Measurements from ENCODE around the gene EFHD1. TPM values are rescaled to one million over a fixed set of nuclear protein-coding genes. Genes with fewer than 3 reads are reported as not detected.

The EFHD1 gene
- total RNA-seq, 4 donors from 2014 or later = 0.30 to 10.1 (median 2.3) TPM

DNA sequence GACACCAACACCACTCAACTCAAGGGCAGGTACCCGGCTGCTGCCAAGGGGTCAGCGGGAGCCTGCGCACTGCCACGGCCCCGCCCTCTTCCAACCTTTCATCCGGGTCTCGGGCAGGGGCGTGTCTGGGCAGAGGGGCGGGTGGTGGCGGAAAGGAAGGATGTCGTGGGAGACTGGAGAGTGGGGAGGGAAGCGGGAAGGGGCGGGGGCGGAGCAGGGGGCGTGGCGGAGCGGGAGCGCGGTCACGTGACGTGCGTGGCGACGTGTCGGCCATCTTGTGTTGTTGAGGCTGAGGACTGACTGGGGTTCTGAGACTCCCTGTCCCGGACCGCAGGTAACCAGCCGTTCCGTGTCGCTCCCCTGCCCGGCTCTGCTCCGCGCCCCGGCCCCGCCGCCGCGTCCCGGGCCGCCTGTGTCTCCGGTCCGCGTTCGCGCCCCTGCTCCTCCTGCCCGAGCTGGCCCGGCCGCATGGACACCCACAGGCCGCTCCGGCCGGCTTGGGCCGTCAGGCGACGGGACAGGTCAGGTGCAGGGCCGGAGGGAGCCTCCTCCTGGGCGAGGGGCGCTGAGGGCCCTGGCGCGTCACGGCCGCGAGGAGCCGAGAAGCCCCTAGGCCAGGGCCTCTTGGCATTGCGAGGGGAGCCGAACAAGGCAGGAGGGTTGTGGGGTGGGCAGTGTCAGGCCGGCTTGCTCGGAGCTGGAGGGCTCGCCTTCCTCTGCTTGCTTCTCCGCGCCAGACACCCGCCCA is 63.8 kb downstream of the EFHD1 start, which contains the start of gene GIGYF2:
Gene GIGYF2, plus strand, starts transcription at position 273 of the 748 bp plus-strand sequence. CDS start 37,867 bp downstream, outside the sequence.
- intact Hi-C loops (cut with DNase I) = no loop called here

DNA sequence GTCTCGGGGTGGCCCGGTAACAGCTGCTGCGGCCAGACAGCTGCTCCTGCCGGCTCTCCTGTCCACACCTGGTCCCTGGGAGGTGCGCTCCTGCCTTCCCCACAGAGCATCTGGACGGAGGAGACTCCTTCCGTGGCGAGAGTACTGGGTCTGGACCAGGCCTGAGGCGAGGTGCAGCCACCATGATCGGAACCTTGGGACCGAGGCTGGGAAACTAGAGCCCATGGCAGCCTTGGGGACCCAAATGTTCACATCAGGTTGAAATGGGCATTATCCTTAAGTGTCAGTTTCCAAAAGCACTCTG is 64.4 kb downstream of the EFHD1 start:
- Histone ChIP-seq H3K9me3 (no peaks in the 10 kb centered on the region), H3K27ac (peak overlapping the region; percentile 95 to 98 (median 95)), H3K4me1 (peaks cover 13 to 57% (median 26%) of the 10 kb centered on the region in 3 donors), H3K36me3 (peaks cover 0 to 14% (median 0%) of the 10 kb centered on the region in 3 donors), H3K27me3 (no peaks in the 10 kb centered on the region), H3K4me3 (peak overlapping the region; percentile 89 to 98 (median 98))
- intact Hi-C loops (cut with DNase I) = no loop called here
- 0% methylated on average over 7 of the region's 11 CpGs; no CpG with 5 or more reads in 1 of the 2 donors for WGBS, 2 donors
- TF ChIP-seq POLR2A (IDR thresholded peaks at IDR 0.05) = no peak
- TF ChIP-seq, protein P1, sequence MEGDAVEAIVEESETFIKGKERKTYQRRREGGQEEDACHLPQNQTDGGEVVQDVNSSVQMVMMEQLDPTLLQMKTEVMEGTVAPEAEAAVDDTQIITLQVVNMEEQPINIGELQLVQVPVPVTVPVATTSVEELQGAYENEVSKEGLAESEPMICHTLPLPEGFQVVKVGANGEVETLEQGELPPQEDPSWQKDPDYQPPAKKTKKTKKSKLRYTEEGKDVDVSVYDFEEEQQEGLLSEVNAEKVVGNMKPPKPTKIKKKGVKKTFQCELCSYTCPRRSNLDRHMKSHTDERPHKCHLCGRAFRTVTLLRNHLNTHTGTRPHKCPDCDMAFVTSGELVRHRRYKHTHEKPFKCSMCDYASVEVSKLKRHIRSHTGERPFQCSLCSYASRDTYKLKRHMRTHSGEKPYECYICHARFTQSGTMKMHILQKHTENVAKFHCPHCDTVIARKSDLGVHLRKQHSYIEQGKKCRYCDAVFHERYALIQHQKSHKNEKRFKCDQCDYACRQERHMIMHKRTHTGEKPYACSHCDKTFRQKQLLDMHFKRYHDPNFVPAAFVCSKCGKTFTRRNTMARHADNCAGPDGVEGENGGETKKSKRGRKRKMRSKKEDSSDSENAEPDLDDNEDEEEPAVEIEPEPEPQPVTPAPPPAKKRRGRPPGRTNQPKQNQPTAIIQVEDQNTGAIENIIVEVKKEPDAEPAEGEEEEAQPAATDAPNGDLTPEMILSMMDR (IDR thresholded peaks at IDR 0.05) = no peak
- no peak for DNase-seq

More for the DNA sequence above, 63.8 kb downstream of the EFHD1 start, which contains the start of gene GIGYF2:
- Histone ChIP-seq H3K9me3 (no peaks in the 10 kb centered on the region), H3K36me3 (peaks cover 0 to 9% (median 0%) of the 10 kb centered on the region in 3 donors), H3K27ac (peak within 1 kb of the TSS; percentile 95 to 98 (median 95)), H3K4me3 (peak within 1 kb of the TSS; percentile 89 to 98 (median 98)), H3K4me1 (peaks cover 13 to 51% (median 26%) of the 10 kb centered on the region in 3 donors), H3K27me3 (no peaks in the 10 kb centered on the region)
- 0% methylated on average over 3 of the region's 71 CpGs; no CpG with 5 or more reads in 1 of the 2 donors for WGBS, 2 donors
- peak; percentile 75 for DNase-seq
- peak in 1 of 4 donors; percentile 52 for TF ChIP-seq POLR2A (IDR thresholded peaks at IDR 0.05)
- TF ChIP-seq, protein P1 (IDR thresholded peaks at IDR 0.05) = no peak

DNA sequence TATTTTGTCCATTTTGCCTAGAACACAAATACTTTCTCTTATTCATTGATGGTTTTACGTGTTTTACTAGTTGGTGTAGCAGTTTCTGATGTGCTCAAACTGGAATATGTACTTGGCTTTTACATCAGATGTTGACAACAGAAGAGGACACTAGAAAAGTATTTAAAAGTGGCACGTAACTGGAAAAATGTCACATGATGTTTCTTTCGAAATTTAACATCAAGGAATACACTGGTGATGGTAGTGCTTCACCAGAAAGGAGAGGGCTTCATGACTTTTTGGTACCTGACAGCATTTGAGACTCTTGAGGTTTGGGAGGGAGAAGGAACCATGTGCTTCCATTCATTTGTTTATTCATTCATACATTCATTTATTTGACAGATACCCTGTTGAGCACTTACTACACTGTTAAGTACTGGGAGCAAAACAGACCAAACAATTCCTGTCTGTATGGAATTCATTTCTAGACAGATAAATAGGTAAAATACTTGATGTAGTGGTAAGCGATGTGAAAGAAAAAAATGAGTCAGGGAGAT is 65.2 kb downstream of the EFHD1 start:
- no peak for TF ChIP-seq POLR2A (IDR thresholded peaks at IDR 0.05)
- TF ChIP-seq, protein P1 (IDR thresholded peaks at IDR 0.05) = no peak
- 22 to 34% methylated on average over 4 of the region's 4 CpGs for WGBS, 2 donors
- Histone ChIP-seq H3K9me3 (no peaks in the 10 kb centered on the region), H3K4me3 (peak overlapping the region in 3 of 4 donors; percentile 89 to 98 (median 97)), H3K27me3 (no peaks in the 10 kb centered on the region), H3K27ac (peak overlapping the region in 2 of 4 donors; percentile 95 to 98), H3K36me3 (peaks cover 0 to 21% (median 0%) of the 10 kb centered on the region in 3 donors), H3K4me1 (peaks cover 13 to 60% (median 26%) of the 10 kb centered on the region in 3 donors)
- intact Hi-C loops (cut with DNase I) = no loop called here
- DNase-seq = no peak

DNA sequence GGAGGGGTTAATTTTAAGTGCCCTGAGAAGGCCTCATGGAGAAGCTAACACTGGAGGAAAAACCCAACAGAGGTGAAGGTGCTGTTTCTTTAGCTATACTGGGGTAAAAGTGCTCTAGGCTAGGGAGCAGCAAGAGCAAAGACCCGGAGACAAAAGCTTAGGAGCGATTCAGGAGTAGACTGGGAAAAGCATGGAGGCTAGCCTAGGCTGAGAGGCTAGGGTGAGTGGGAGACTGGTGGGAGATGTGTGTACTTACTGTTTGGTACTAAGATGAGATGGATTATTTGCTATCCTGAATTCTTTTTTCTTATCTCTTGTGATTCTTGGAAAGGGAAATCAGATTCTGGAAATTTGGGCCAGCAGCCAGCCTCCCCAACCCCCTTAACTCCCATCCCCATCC is 65.7 kb downstream of the EFHD1 start:
- Histone ChIP-seq H3K4me3 (peak overlapping the region in 3 of 4 donors; percentile 89 to 98 (median 97)), H3K36me3 (peaks cover 0 to 26% (median 0%) of the 10 kb centered on the region in 3 donors), H3K4me1 (peaks cover 13 to 60% (median 26%) of the 10 kb centered on the region in 3 donors), H3K27ac (no peak overlapping the region), H3K27me3 (no peaks in the 10 kb centered on the region), H3K9me3 (no peaks in the 10 kb centered on the region)
- 44 to 51% methylated on average over 2 of the region's 2 CpGs for WGBS, 2 donors
- intact Hi-C loops (cut with DNase I) = no loop called here
- no peak for DNase-seq
- no peak for TF ChIP-seq POLR2A (IDR thresholded peaks at IDR 0.05)
- TF ChIP-seq, protein P1 (IDR thresholded peaks at IDR 0.05) = no peak

DNA sequence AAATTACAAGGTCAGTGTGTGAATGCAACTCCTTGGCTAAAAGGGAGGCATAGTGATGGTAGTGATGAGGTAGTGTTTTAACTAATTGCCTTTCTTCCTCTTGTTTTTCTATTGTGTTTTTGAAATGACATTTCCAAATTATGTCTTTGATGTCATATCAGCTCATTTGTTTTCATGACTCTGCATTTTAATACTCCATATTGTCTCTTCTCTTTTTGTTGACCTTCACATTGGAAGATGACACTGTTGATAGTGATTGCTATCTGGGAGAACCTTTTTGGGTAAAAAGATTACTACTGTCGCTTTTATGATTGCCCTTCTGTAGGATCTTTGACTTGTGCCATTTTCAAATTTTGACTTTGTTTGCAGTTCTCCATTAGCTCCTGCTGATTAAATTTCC is 66.8 kb downstream of the EFHD1 start:
- peaks cover 0 to 36% (median 2%) of the 10 kb centered on the region in 3 donors for H3K36me3 ChIP-seq
- H3K4me3 ChIP-seq = no peak overlapping the region
- WGBS, 2 donors = 95 to 100% methylated on average over 1 of the region's 1 CpG
- no peaks in the 10 kb centered on the region for H3K9me3 ChIP-seq
- H3K27me3 ChIP-seq = no peaks in the 10 kb centered on the region
- intact Hi-C loops (cut with DNase I) = no loop called here
- TF ChIP-seq, protein P1 (IDR thresholded peaks at IDR 0.05) = no peak
- TF ChIP-seq POLR2A (IDR thresholded peaks at IDR 0.05) = no peak
- DNase-seq = no peak
- peaks cover 13 to 60% (median 26%) of the 10 kb centered on the region in 3 donors for H3K4me1 ChIP-seq
- H3K27ac ChIP-seq = no peak overlapping the region

All from esophagus squamous epithelium (tissue), 5 donors.